SK-N-SH treated with all-trans-retinoic acid at 6 μM for 48 hours (cell line): Measurements from ENCODE around the gene RHEBL1.
A peak's percentile ranks its signal among the peaks of the same experiment; 100 is the strongest.

ENCODE experiments used
- ATAC-seq: fragments of 200-7000 bp; cut with Tn5 transposase; 3 replicates; pipeline ENCODE4 v1.9.1; 2020; ENCODE audit warnings: mild to moderate bottlenecking, moderate library complexity
- ARNTL ChIP-seq: fragments of 450-650 bp; formaldehyde crosslinking; IDR thresholded peaks from 2 replicates; pipeline ENCODE4 v1.5.0; 2020; ENCODE audit warnings: low read depth, mild to moderate bottlenecking, moderate library complexity, borderline replicate concordance
- BACH2 ChIP-seq: fragments of 250-450 bp; sonication (Bioruptor Pico); IDR thresholded peaks from 2 replicates; pipeline ENCODE4 v1.9.0; 2021; ENCODE audit warnings: mild to moderate bottlenecking, borderline replicate concordance
- CREB5 ChIP-seq: fragments of 250-450 bp; sonication (Bioruptor Pico); IDR thresholded peaks from 2 replicates; pipeline ENCODE4 v1.5.1; 2020; ENCODE audit warnings: low read depth, mild to moderate bottlenecking, moderate library complexity
- CSDC2 ChIP-seq: fragments of 250-450 bp; sonication (Bioruptor Pico); IDR thresholded peaks from 2 replicates; pipeline ENCODE4 v1.5.0; 2020; ENCODE audit warnings: mild to moderate bottlenecking, moderate library complexity
- ESRRG ChIP-seq: fragments of 250-450 bp; sonication (Bioruptor Pico); IDR thresholded peaks from 2 replicates; pipeline ENCODE4 v1.6.1; 2021; ENCODE audit warnings: mild to moderate bottlenecking
- GLIS3 ChIP-seq: fragments of 250-450 bp; sonication (Bioruptor Pico); IDR thresholded peaks from 2 replicates; pipeline ENCODE4 v1.5.0; 2020; ENCODE audit warnings: mild to moderate bottlenecking, moderate library complexity
- ISL1 ChIP-seq: fragments of 250-450 bp; sonication (Bioruptor Pico); IDR thresholded peaks from 2 replicates; pipeline ENCODE4 v2.1.2; 2022; ENCODE audit warnings: mild to moderate bottlenecking, moderate library complexity
- PATZ1 ChIP-seq: fragments of 250-450 bp; sonication (Bioruptor Pico); IDR thresholded peaks from 2 replicates; pipeline ENCODE4 v1.8.0; 2020; ENCODE audit warnings: mild to moderate bottlenecking, moderate library complexity, borderline replicate concordance
- POU6F1 ChIP-seq: fragments of 250-450 bp; sonication (Bioruptor Pico); IDR thresholded peaks from 2 replicates; pipeline ENCODE4 v1.8.0; 2021; ENCODE audit warnings: low read depth, mild to moderate bottlenecking, moderate library complexity, borderline replicate concordance
- RARB ChIP-seq: fragments of 250-450 bp; sonication (Bioruptor Pico); IDR thresholded peaks from 2 replicates; pipeline ENCODE4 v1.8.0; 2021; ENCODE audit warnings: mild to moderate bottlenecking, moderate library complexity
- TCF4 ChIP-seq: fragments of 250-450 bp; sonication (Bioruptor Pico); IDR thresholded peaks from 2 replicates; pipeline ENCODE4 v1.8.0; 2021; ENCODE audit warnings: mild to moderate bottlenecking, moderate library complexity, borderline replicate concordance
- TOX ChIP-seq: fragments of 250-450 bp; sonication (Bioruptor Pico); IDR thresholded peaks from 2 replicates; pipeline ENCODE4 v1.8.0; 2021; ENCODE audit warnings: mild to moderate bottlenecking, moderate library complexity, borderline replicate concordance
- ZFP3 ChIP-seq: fragments of 250-450 bp; sonication (Bioruptor Pico); IDR thresholded peaks from 2 replicates; pipeline ENCODE4 v1.5.0; 2020; ENCODE audit warnings: mild to moderate bottlenecking, moderate library complexity
- ZNF565 ChIP-seq: fragments of 450-650 bp; formaldehyde crosslinking; conservative IDR thresholded peaks from 2 replicates; pipeline ENCODE4 v1.5.0; 2020; ENCODE audit warnings: low read depth, mild to moderate bottlenecking, moderate library complexity
- ZNF70 ChIP-seq: fragments of 450-650 bp; formaldehyde crosslinking; IDR thresholded peaks from 2 replicates; pipeline ENCODE4 v1.5.0; 2020; ENCODE audit warnings: mild to moderate bottlenecking, moderate library complexity
- ZNF8 ChIP-seq: fragments of 450-650 bp; formaldehyde crosslinking; IDR thresholded peaks from 2 replicates; pipeline ENCODE4 v1.5.0; 2020; ENCODE audit warnings: mild to moderate bottlenecking, moderate library complexity
- TF ChIP-seq, protein P1 (sequence below): fragments of 250-450 bp; sonication (Bioruptor Pico); IDR thresholded peaks from 2 replicates; pipeline ENCODE4 v1.5.0; 2020; ENCODE audit warnings: mild to moderate bottlenecking, moderate library complexity

Gene RHEBL1

GRCh38 chr12:49050507-49051372 lies 19.0 kb downstream of the RHEBL1 start:
- TF ChIP-seq CREB5 (CRISPR knock-in tag) (no peak), CSDC2 (CRISPR knock-in tag) (no peak), ZNF8 (CRISPR knock-in tag) (no peak), GLIS3 (CRISPR knock-in tag) (no peak), TCF4 (CRISPR knock-in tag) (no peak), POU6F1 (CRISPR knock-in tag) (no peak), TOX (no peak), ISL1 (CRISPR knock-in tag) (no peak), ZFP3 (CRISPR knock-in tag) (no peak), ARNTL (CRISPR knock-in tag) (no peak), PATZ1 (CRISPR knock-in tag) (no peak), ZNF70 (CRISPR knock-in tag) (no peak), ESRRG (CRISPR knock-in tag) (no peak), ZNF565 (CRISPR knock-in tag) (no peak)
- TF ChIP-seq, protein P1, sequence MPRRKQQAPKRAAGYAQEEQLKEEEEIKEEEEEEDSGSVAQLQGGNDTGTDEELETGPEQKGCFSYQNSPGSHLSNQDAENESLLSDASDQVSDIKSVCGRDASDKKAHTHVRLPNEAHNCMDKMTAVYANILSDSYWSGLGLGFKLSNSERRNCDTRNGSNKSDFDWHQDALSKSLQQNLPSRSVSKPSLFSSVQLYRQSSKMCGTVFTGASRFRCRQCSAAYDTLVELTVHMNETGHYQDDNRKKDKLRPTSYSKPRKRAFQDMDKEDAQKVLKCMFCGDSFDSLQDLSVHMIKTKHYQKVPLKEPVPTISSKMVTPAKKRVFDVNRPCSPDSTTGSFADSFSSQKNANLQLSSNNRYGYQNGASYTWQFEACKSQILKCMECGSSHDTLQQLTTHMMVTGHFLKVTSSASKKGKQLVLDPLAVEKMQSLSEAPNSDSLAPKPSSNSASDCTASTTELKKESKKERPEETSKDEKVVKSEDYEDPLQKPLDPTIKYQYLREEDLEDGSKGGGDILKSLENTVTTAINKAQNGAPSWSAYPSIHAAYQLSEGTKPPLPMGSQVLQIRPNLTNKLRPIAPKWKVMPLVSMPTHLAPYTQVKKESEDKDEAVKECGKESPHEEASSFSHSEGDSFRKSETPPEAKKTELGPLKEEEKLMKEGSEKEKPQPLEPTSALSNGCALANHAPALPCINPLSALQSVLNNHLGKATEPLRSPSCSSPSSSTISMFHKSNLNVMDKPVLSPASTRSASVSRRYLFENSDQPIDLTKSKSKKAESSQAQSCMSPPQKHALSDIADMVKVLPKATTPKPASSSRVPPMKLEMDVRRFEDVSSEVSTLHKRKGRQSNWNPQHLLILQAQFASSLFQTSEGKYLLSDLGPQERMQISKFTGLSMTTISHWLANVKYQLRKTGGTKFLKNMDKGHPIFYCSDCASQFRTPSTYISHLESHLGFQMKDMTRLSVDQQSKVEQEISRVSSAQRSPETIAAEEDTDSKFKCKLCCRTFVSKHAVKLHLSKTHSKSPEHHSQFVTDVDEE (CRISPR knock-in tag): no peak
- no peak for ATAC-seq

DNA sequence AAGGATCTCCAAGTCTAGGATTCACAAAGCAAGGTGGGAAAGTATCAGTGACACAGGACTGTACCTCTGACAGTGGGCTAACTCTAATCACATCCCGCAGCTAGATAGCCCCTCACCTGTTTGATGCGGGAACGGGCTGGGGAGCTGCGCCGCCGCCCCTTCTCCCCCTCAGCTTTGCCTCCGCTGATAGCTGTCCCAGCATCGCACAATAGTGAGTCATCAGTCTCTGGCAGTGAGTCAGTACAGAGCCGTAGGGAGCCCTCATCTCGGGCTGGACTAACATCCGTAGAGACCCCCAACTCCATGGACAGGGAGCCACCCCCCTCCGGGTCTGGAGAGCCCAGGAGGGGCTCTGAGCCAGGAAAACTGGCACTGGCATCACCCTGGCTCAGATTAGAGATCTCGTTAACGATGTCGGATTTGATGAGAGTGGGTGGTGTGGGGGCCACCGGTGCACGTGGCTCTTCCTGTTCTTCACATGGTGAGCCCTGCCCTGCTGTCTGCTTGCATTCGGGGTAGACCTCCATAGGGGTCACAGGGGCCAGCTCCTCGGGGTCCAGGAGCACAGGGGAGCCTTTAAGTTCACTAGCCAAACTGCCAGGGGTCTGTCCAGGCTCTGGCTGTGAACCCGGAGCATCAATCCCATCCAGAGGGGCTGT lies 20.1 kb downstream of the RHEBL1 start:
- TF ChIP-seq ZNF70 (CRISPR knock-in tag) (no peak), TOX (no peak), PATZ1 (CRISPR knock-in tag) (0 out of 2 replicates have a peak, but pooled peaks have one; percentile 20)
- ATAC-seq: peak; percentile 95

- TF ChIP-seq POU6F1 (CRISPR knock-in tag) (no peak), RARB (CRISPR knock-in tag) (no peak), ARNTL (CRISPR knock-in tag) (no peak), ESRRG (CRISPR knock-in tag) (no peak), BACH2 (CRISPR knock-in tag) (no peak), ZNF70 (CRISPR knock-in tag) (no peak), CREB5 (CRISPR knock-in tag) (no peak), ZNF8 (CRISPR knock-in tag) (no peak), CSDC2 (CRISPR knock-in tag) (no peak), GLIS3 (CRISPR knock-in tag) (no peak), TCF4 (CRISPR knock-in tag) (no peak), ISL1 (CRISPR knock-in tag) (no peak)
- TF ChIP-seq, all 23 proteins: peak for 0
- no peak for ATAC-seq
Observed at GRCh38 chr12:49048953-49049352, 20.8 kb downstream of the RHEBL1 start.
